Measurements from ENCODE around the gene NUP43. TPM values are rescaled to one million over a fixed set of nuclear protein-coding genes. Genes with fewer than 3 reads are reported as not detected.
A peak's percentile ranks its signal among the peaks of the same experiment; 100 is the strongest.

The NUP43 gene
- total and polyA plus RNA-seq, 2 of the 13 experiments (the other 11 are each of a cell fraction or from before 2014, with no cell fraction given), result 38.9 to 85.1 TPM

DNA sequence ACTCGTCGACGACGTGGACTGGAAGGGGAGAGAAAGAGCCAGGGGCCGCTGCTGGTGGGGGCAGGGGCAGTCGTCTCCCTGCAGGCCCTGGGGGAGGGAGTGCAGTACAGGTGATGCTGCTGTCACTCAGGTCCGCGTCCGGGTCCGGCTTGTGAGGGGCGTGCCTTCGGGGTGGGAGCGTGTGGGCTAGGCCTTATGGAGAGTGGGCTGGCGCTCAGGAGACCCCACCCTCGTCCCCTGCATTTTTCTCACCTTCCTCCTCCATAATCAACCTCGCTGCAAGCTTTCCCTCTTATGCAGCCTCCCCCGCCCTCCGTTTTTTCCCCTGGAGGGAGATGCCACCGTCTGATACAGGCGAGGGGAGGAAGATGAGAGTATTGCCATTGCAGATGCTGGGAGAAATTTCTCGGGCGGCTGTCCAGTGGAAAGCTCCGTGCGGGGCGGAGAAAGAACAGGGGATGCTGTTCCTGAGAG is 3.8 kb upstream of the NUP43 start (continued):
- TF ChIP-seq TBL1XR1 (IDR thresholded peaks at IDR 0.05; ENCODE audit: borderline replicate concordance, low read length, partially characterized antibody) (no peak), ZNF891 (CRISPR knock-in tag; IDR thresholded peaks at IDR 0.05) (0 out of 2 replicates have a peak, but pooled peaks have one; percentile 14), ZNF431 (CRISPR knock-in tag; IDR thresholded peaks at IDR 0.05; ENCODE audit: borderline replicate concordance, low read depth) (no peak), GTF2F1 (IDR thresholded peaks at IDR 0.05; ENCODE audit: low read length) (no peak), ZFP82 (CRISPR knock-in tag; IDR thresholded peaks at IDR 0.05; ENCODE audit: borderline replicate concordance) (no peak), GABPA (IDR thresholded peaks at IDR 0.05; ENCODE audit: low read depth, low read length) (no peak), GABPA (CRISPR knock-in tag; IDR thresholded peaks at IDR 0.05; ENCODE audit: low read depth) (0 out of 2 replicates have a peak, but pooled peaks have one; percentile 18), PCBP1 (IDR thresholded peaks at IDR 0.05; ENCODE audit: borderline replicate concordance, low read depth, low read length) (0 out of 2 replicates have a peak, but pooled peaks have one; percentile 53), ZNF343 (CRISPR knock-in tag; IDR thresholded peaks at IDR 0.05) (no peak; the same call in 1 of the 2 replicates)
- TF ChIP-seq, protein P1, sequence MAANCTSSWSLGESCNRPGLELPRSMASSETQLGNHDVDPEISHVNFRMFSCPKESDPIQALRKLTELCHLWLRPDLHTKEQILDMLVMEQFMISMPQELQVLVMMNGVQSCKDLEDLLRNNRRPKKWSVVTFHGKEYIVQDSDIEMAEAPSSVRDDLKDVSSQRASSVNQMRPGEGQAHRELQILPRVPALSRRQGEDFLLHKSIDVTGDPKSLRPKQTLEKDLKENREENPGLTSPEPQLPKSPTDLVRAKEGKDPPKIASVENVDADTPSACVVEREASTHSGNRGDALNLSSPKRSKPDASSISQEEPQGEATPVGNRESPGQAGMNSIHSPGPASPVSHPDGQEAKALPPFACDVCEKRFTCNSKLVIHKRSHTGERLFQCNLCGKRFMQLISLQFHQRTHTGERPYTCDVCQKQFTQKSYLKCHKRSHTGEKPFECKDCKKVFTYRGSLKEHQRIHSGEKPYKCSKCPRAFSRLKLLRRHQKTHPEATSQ (CRISPR knock-in tag; IDR thresholded peaks at IDR 0.05; ENCODE audit: borderline replicate concordance), result no peak
- TF ChIP-seq, protein P2, sequence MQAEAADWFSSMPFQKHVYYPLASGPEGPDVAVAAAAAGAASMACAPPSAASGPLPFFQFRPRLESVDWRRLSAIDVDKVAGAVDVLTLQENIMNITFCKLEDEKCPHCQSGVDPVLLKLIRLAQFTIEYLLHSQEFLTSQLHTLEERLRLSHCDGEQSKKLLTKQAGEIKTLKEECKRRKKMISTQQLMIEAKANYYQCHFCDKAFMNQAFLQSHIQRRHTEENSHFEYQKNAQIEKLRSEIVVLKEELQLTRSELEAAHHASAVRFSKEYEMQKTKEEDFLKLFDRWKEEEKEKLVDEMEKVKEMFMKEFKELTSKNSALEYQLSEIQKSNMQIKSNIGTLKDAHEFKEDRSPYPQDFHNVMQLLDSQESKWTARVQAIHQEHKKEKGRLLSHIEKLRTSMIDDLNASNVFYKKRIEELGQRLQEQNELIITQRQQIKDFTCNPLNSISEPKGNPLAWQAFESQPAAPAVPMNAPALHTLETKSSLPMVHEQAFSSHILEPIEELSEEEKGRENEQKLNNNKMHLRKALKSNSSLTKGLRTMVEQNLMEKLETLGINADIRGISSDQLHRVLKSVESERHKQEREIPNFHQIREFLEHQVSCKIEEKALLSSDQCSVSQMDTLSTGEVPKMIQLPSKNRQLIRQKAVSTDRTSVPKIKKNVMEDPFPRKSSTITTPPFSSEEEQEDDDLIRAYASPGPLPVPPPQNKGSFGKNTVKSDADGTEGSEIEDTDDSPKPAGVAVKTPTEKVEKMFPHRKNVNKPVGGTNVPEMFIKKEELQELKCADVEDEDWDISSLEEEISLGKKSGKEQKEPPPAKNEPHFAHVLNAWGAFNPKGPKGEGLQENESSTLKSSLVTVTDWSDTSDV (CRISPR knock-in tag; IDR thresholded peaks at IDR 0.05), result peak; percentile 98; the same call in 1 of the 2 replicates
- TF ChIP-seq, protein P3, sequence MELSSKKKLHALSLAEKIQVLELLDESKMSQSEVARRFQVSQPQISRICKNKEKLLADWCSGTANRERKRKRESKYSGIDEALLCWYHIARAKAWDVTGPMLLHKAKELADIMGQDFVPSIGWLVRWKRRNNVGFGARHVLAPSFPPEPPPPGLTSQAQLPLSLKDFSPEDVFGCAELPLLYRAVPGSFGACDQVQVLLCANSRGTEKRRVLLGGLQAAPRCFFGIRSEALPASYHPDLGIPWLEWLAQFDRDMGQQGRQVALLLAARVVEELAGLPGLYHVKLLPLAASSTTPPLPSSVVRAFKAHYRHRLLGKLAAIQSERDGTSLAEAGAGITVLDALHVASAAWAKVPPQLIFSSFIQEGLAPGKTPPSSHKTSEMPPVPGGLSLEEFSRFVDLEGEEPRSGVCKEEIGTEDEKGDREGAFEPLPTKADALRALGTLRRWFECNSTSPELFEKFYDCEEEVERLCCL (CRISPR knock-in tag; IDR thresholded peaks at IDR 0.05; ENCODE audit: borderline replicate concordance), result no peak
- TF ChIP-seq, protein P4, sequence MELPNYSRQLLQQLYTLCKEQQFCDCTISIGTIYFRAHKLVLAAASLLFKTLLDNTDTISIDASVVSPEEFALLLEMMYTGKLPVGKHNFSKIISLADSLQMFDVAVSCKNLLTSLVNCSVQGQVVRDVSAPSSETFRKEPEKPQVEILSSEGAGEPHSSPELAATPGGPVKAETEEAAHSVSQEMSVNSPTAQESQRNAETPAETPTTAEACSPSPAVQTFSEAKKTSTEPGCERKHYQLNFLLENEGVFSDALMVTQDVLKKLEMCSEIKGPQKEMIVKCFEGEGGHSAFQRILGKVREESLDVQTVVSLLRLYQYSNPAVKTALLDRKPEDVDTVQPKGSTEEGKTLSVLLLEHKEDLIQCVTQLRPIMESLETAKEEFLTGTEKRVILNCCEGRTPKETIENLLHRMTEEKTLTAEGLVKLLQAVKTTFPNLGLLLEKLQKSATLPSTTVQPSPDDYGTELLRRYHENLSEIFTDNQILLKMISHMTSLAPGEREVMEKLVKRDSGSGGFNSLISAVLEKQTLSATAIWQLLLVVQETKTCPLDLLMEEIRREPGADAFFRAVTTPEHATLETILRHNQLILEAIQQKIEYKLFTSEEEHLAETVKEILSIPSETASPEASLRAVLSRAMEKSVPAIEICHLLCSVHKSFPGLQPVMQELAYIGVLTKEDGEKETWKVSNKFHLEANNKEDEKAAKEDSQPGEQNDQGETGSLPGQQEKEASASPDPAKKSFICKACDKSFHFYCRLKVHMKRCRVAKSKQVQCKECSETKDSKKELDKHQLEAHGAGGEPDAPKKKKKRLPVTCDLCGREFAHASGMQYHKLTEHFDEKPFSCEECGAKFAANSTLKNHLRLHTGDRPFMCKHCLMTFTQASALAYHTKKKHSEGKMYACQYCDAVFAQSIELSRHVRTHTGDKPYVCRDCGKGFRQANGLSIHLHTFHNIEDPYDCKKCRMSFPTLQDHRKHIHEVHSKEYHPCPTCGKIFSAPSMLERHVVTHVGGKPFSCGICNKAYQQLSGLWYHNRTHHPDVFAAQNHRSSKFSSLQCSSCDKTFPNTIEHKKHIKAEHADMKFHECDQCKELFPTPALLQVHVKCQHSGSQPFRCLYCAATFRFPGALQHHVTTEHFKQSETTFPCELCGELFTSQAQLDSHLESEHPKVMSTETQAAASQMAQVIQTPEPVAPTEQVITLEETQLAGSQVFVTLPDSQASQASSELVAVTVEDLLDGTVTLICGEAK (IDR thresholded peaks at IDR 0.05), result no peak
- TF ChIP-seq, protein P4 (CRISPR knock-in tag; IDR thresholded peaks at IDR 0.05), result peak; percentile 72; the same call in 1 of the 2 replicates

Data from HepG2 (cell line).